ENCODE results near the gene GNB1L. TPM values are rescaled to one million over a fixed set of nuclear protein-coding genes. Genes with fewer than 3 reads are reported as not detected.

Gene GNB1L
- total RNA-seq, 1 donor from 2014 or later, result 7.0 TPM

GRCh38 chr22:19868333-19868732, 13.7 kb upstream of the GNB1L start:
- Histone ChIP-seq H3K27me3 (ENCODE audit: control insufficient read depth, insufficient read depth, low read length) (no peaks in the 10 kb centered on the region), H3K36me3 (ENCODE audit: control insufficient read depth, insufficient read depth, low read length) (no peaks in the 10 kb centered on the region)
- TF ChIP-seq CTCF (IDR thresholded peaks at IDR 0.05; ENCODE audit: insufficient read depth, low read length, poor library complexity, severe bottlenecking), result no peak

GRCh38 chr22:19867617-19868016, 12.9 kb upstream of the GNB1L start:
- no peak for TF ChIP-seq CTCF (IDR thresholded peaks at IDR 0.05; ENCODE audit: insufficient read depth, low read length, poor library complexity, severe bottlenecking)
- no peak overlapping the region for H3K4me3 ChIP-seq (ENCODE audit: low read depth, low read length)
- H3K27me3 ChIP-seq (ENCODE audit: control insufficient read depth, insufficient read depth, low read length), result no peaks in the 10 kb centered on the region
- no peak for DNase-seq (ENCODE audit: low read depth)
- no peaks in the 10 kb centered on the region for H3K36me3 ChIP-seq (ENCODE audit: control insufficient read depth, insufficient read depth, low read length)

More at GRCh38 chr22:19868333-19868732, 13.7 kb upstream of the GNB1L start:
- DNase-seq (ENCODE audit: low read depth), result no peak
- no peak overlapping the region for H3K4me3 ChIP-seq (ENCODE audit: low read depth, low read length)

- no peak for DNase-seq (ENCODE audit: low read depth)
- H3K36me3 ChIP-seq (ENCODE audit: control insufficient read depth, insufficient read depth, low read length), result no peaks in the 10 kb centered on the region
- no peak overlapping the region for H3K4me3 ChIP-seq (ENCODE audit: low read depth, low read length)
- no peak for TF ChIP-seq CTCF (IDR thresholded peaks at IDR 0.05; ENCODE audit: insufficient read depth, low read length, poor library complexity, severe bottlenecking)
- H3K27me3 ChIP-seq (ENCODE audit: control insufficient read depth, insufficient read depth, low read length), result no peaks in the 10 kb centered on the region
Measured at GRCh38 chr22:19866665-19867009, 12.0 kb upstream of the GNB1L start.

GRCh38 chr22:19865141-19865829, 10.6 kb upstream of the GNB1L start:
- no peaks in the 10 kb centered on the region for H3K36me3 ChIP-seq (ENCODE audit: control insufficient read depth, insufficient read depth, low read length)
- H3K4me3 ChIP-seq (ENCODE audit: low read depth, low read length), result no peak overlapping the region
- no peak for TF ChIP-seq CTCF (IDR thresholded peaks at IDR 0.05; ENCODE audit: insufficient read depth, low read length, poor library complexity, severe bottlenecking)
- no peak for DNase-seq (ENCODE audit: low read depth)
- H3K27me3 ChIP-seq (ENCODE audit: control insufficient read depth, insufficient read depth, low read length), result no peaks in the 10 kb centered on the region

GRCh38 chr22:19864538-19865106, 9.9 kb upstream of the GNB1L start:
- no peaks in the 10 kb centered on the region for H3K36me3 ChIP-seq (ENCODE audit: control insufficient read depth, insufficient read depth, low read length)
- TF ChIP-seq CTCF (IDR thresholded peaks at IDR 0.05; ENCODE audit: insufficient read depth, low read length, poor library complexity, severe bottlenecking), result no peak
- DNase-seq (ENCODE audit: low read depth), result no peak
- no peak overlapping the region for H3K4me3 ChIP-seq (ENCODE audit: low read depth, low read length)
- H3K27me3 ChIP-seq (ENCODE audit: control insufficient read depth, insufficient read depth, low read length), result no peaks in the 10 kb centered on the region

GRCh38 chr22:19863571-19863970, 8.9 kb upstream of the GNB1L start:
- no peaks in the 10 kb centered on the region for H3K36me3 ChIP-seq (ENCODE audit: control insufficient read depth, insufficient read depth, low read length)
- no peak overlapping the region for H3K4me3 ChIP-seq (ENCODE audit: low read depth, low read length)
- H3K27me3 ChIP-seq (ENCODE audit: control insufficient read depth, insufficient read depth, low read length), result no peaks in the 10 kb centered on the region
- TF ChIP-seq CTCF (IDR thresholded peaks at IDR 0.05; ENCODE audit: insufficient read depth, low read length, poor library complexity, severe bottlenecking), result no peak
- no peak for DNase-seq (ENCODE audit: low read depth)
